Fibroblast of lung (primary cell): Measurements from ENCODE around the gene MYRFL. TPM values are rescaled to one million over a fixed set of nuclear protein-coding genes. Genes with fewer than 3 reads are reported as not detected.

Experiments
- DNase-seq, 2 donors: peaks; one replicate each; pipeline versions ENCODE4 v3.0.0 to v3.0.0-alpha.2; 2010; ENCODE audit warnings: low read depth in 2 of 2
- H2AFZ ChIP-seq: 2 replicates; pipeline ENCODE4 v1.5.1; 2012; ENCODE audit warnings: low read length, control low read depth, inconsistent platforms
- H3K27ac ChIP-seq: 2 replicates; pipeline ENCODE4 v1.5.1; 2011; ENCODE audit warnings: low read length, control low read depth; ENCODE audit not compliant: insufficient read depth
- H3K27me3 ChIP-seq: 2 replicates; pipeline ENCODE4 v1.5.1; 2011; ENCODE audit warnings: mild to moderate bottlenecking, low read length; ENCODE audit not compliant: control insufficient read depth, insufficient read depth
- H3K36me3 ChIP-seq: 2 replicates; pipeline ENCODE4 v1.5.1; 2011; ENCODE audit warnings: low read length; ENCODE audit not compliant: control insufficient read depth, insufficient read depth
- H3K4me1 ChIP-seq: 2 replicates; pipeline ENCODE4 v1.5.1; 2011; ENCODE audit warnings: low read length; ENCODE audit not compliant: control insufficient read depth, insufficient read depth; ENCODE audit errors: extremely low read depth
- H3K4me2 ChIP-seq: 2 replicates; pipeline ENCODE4 v1.5.1; 2011; ENCODE audit warnings: low read length, control low read depth; ENCODE audit not compliant: insufficient read depth; ENCODE audit errors: extremely low read depth
- H3K4me3 ChIP-seq, 4 experiments: fragments of 200-600 bp in 1 of 4; sonication (generic) in 1 of 4; replicated peaks in 1 of 4; 2 replicates each; pipeline ENCODE4 v1.5.1; 2011 to 2016; ENCODE audit warnings: low read length in 4 of 4, low read depth in 3 of 4, mild to moderate bottlenecking in 3 of 4, control low read depth in 2 of 4, inconsistent platforms in 1 of 4, mixed read lengths in 1 of 4; ENCODE audit not compliant: insufficient read depth in 1 of 4; ENCODE audit errors: control extremely low read depth in 1 of 4
- H3K79me2 ChIP-seq: 2 replicates; pipeline ENCODE4 v1.5.1; 2012; ENCODE audit warnings: mild to moderate bottlenecking, low read length, inconsistent platforms; ENCODE audit not compliant: control insufficient read depth, insufficient read depth
- H3K9ac ChIP-seq: 2 replicates; pipeline ENCODE4 v1.5.1; 2011; ENCODE audit warnings: mild to moderate bottlenecking, low read length, control low read depth; ENCODE audit not compliant: insufficient read depth
- H3K9me3 ChIP-seq: 2 replicates; pipeline ENCODE4 v1.5.1; 2012; ENCODE audit warnings: low read depth, low read length; ENCODE audit not compliant: control insufficient read depth, insufficient read depth
- H4K20me1 ChIP-seq: 2 replicates; pipeline ENCODE4 v1.5.1; 2011; ENCODE audit warnings: low read length; ENCODE audit not compliant: control insufficient read depth, insufficient read depth; ENCODE audit errors: extremely low read depth
- EZH2 ChIP-seq: IDR thresholded peaks from 2 replicates; pipeline ENCODE4 v1.5.1; 2012; ENCODE audit warnings: low read length, control low read depth, mild to moderate bottlenecking; ENCODE audit errors: missing control alignments
- polyA plus RNA-seq, 2 donors: library from polyadenylated mRNA; depleted of rRNA in 1 of 2; stranded (reverse) in 1 of 2; unstranded in 1 of 2; fragments of >200 nt; gene quantifications; 2 replicates each; pipeline ENCODE4 v1.2.1, GENCODE V29; 2011 to 2012; ENCODE audit warnings: missing spikeins in 1 of 2
- total RNA-seq: library from RNA; depleted of rRNA; stranded (reverse); fragments of >200 nt; gene quantifications from 2 replicates; pipeline ENCODE4 v1.2.1, GENCODE V29; 2014
- TF ChIP-seq, protein P1 (sequence below), 2 donors: IDR thresholded peaks in 1 of 2; conservative IDR thresholded peaks in 1 of 2; 1 replicate in 1 of 2; 2 replicates in 1 of 2; pipeline ENCODE4 v1.5.1; 2011 to 2012; ENCODE audit warnings: low read length in 2 of 2, control low read depth in 1 of 2, inconsistent platforms in 1 of 2, low read depth in 1 of 2, mild to moderate bottlenecking in 1 of 2

The MYRFL gene
- total and polyA plus RNA-seq, 2 donors (not counting 1 experiment from before 2014, with no cell fraction given), result not detected

- Histone ChIP-seq H3K27ac (no peak overlapping the region), H3K9ac (no peak overlapping the region), H3K4me3 (peak overlapping the region in 3 of 4 experiments; percentile 10 to 42 (median 24)), H3K4me2 (peak overlapping the region; percentile 85), H3K4me1 (no peaks in the 10 kb centered on the region), H3K27me3 (no peaks in the 10 kb centered on the region), H3K9me3 (no peaks in the 10 kb centered on the region), H3K36me3 (no peaks in the 10 kb centered on the region), H4K20me1 (no peaks in the 10 kb centered on the region), H2AFZ (peak overlapping the region; percentile 74), H3K79me2 (no peaks in the 10 kb centered on the region)
- TF ChIP-seq, protein P1, sequence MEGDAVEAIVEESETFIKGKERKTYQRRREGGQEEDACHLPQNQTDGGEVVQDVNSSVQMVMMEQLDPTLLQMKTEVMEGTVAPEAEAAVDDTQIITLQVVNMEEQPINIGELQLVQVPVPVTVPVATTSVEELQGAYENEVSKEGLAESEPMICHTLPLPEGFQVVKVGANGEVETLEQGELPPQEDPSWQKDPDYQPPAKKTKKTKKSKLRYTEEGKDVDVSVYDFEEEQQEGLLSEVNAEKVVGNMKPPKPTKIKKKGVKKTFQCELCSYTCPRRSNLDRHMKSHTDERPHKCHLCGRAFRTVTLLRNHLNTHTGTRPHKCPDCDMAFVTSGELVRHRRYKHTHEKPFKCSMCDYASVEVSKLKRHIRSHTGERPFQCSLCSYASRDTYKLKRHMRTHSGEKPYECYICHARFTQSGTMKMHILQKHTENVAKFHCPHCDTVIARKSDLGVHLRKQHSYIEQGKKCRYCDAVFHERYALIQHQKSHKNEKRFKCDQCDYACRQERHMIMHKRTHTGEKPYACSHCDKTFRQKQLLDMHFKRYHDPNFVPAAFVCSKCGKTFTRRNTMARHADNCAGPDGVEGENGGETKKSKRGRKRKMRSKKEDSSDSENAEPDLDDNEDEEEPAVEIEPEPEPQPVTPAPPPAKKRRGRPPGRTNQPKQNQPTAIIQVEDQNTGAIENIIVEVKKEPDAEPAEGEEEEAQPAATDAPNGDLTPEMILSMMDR (conservative IDR thresholded peaks at IDR 0.05 in 1 of 2, IDR thresholded peaks at IDR 0.05 in 1 of 2; ENCODE audit: low read depth in 1 of 2, low read length in 2 of 2), result peak; percentile 84 to 93
- no peak for TF ChIP-seq EZH2
- DNase-seq, result peak; percentile 52 to 82
Measured at GRCh38 chr12:69879007-69879960, 54.3 kb downstream of the MYRFL start.

DNA sequence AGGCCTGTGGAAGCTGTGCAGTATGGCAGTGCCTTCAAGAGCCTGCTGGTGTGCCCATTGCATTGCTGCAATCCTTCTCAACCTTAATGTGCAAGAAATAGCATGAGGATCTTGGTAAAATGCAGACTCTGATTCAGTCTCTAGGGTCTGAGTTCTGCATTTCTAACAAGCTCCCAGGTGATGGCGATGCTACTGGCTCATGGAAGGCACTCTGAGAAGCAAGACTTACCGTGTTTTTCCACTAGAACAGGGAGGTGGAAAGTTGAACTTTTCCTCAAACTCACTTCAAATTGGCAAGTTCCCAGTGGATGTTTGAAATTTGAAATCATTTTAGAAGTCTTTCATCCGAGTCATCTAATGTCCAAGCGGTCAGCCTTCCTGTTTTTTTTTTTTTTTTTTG is 55.5 kb downstream of the MYRFL start:
- Histone ChIP-seq H4K20me1 (no peaks in the 10 kb centered on the region), H3K36me3 (no peaks in the 10 kb centered on the region), H3K79me2 (no peaks in the 10 kb centered on the region), H2AFZ (no peak overlapping the region), H3K4me1 (no peaks in the 10 kb centered on the region), H3K9me3 (no peaks in the 10 kb centered on the region), H3K4me3 (no peak overlapping the region), H3K27ac (no peak overlapping the region), H3K4me2 (no peak overlapping the region), H3K9ac (no peak overlapping the region), H3K27me3 (no peaks in the 10 kb centered on the region)
- peak; percentile 43 to 53 for DNase-seq
- no peak for TF ChIP-seq EZH2
- TF ChIP-seq, protein P1 (conservative IDR thresholded peaks at IDR 0.05 in 1 of 2, IDR thresholded peaks at IDR 0.05 in 1 of 2; ENCODE audit: low read depth in 1 of 2, low read length in 2 of 2), result peak in 1 of 2 donors; percentile 22

DNA sequence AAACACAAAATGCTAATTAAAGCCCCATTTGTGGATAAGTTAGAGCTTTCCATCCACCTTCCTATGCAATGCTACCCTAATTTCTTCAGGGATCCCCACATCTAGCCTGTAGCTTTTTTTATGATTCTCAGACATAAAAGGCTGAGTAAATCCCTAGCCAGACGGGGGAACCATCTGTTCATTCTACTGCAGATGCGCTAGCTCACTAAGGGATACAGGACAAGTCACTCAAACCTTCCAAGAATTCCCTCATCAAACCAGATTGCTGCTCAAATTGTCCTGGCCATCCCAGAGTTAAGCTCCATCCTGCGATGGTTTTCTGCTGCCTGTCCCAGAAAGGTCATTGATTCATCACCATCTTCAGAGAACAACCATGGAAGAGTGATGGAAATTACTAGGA is 56.7 kb downstream of the MYRFL start:
- H3K36me3 ChIP-seq, result no peaks in the 10 kb centered on the region
- no peak overlapping the region for H3K4me2 ChIP-seq
- no peaks in the 10 kb centered on the region for H3K27me3 ChIP-seq
- H3K4me3 ChIP-seq, result no peak overlapping the region
- no peaks in the 10 kb centered on the region for H3K9me3 ChIP-seq
- no peak overlapping the region for H3K27ac ChIP-seq
- no peak overlapping the region for H3K9ac ChIP-seq
- H4K20me1 ChIP-seq, result no peaks in the 10 kb centered on the region
- no peaks in the 10 kb centered on the region for H3K4me1 ChIP-seq
- no peak for DNase-seq
- no peak overlapping the region for H2AFZ ChIP-seq
- TF ChIP-seq, protein P1 (conservative IDR thresholded peaks at IDR 0.05 in 1 of 2, IDR thresholded peaks at IDR 0.05 in 1 of 2; ENCODE audit: low read depth in 1 of 2, low read length in 2 of 2), result no peak
- no peak for TF ChIP-seq EZH2
- no peaks in the 10 kb centered on the region for H3K79me2 ChIP-seq
